SIG-M5 treated with dmso at 0.1 percent for 504 hours (cell line): ENCODE data around the gene FAM227B.
A peak's percentile ranks its signal among the peaks of the same experiment; 100 is the strongest.
"Not testable (repeated sequence)": the region's sequence is repeated elsewhere in the genome, so short reads cannot be mapped to it uniquely, and the experiment has no call there.

ENCODE experiments used
- DNase-seq: peaks from one replicate; lab custom pipeline; 2025; ENCODE audit not compliant: unreplicated experiment; lab: John Stamatoyannopoulos, UW

FAM227B gene

DNA sequence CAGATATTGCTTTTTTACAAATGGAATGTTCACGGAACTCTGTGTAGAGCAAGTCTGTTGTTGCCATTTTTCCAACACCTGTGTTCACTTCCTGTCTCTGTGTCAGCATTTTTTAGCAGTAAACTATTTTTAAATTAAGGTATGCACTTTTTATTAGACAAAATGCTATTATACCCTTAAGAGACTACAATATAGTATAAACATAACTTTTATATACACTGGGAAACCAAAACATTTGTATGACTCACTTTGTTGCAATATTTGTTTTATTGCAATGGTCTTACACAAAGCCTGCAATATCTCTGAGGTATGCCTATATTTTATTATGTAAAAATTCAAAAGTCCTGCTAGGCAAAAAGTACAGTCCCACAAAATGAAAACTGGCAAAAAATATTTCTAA is 237.4 kb downstream of the FAM227B start:
- DNase-seq = no peak

DNA sequence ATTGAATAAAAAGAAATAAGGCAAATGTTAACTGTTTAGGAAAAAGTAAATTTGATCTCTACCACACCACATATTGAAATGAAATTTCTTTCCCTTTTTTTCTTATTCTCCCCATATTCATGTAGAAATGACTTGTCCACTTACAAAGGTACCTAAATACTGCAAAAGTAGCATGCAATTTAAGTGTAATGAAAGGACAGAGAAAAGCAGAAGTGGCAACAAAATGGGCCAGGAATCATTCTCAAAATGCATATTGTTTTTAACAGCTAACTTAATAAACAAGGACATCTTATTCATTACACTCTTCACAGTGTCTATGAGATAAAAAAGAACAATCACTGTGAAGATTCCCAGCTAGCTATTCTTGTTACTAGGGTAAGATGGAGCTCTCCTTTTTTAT is 238.2 kb downstream of the FAM227B start:
- DNase-seq = no peak

DNA sequence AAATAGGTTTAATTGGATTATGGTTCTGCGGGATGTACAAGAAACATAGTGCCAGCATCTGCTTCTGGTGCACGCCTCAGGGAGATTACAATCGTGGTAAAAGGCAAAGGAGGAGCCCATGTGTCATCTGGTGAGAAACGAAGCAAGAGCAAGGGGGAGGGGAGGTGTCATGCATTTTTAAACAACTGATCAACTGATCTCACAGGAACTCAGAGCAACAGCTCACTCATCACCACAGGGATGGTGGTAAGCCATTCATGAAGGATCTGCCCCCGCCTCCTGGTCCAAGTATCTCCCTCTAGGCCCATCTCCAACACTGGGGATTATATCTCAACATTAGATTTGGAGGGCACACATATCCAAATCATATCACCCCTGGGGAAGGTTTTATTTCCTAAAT is 239.7 kb downstream of the FAM227B start:
- no peak for DNase-seq

DNA sequence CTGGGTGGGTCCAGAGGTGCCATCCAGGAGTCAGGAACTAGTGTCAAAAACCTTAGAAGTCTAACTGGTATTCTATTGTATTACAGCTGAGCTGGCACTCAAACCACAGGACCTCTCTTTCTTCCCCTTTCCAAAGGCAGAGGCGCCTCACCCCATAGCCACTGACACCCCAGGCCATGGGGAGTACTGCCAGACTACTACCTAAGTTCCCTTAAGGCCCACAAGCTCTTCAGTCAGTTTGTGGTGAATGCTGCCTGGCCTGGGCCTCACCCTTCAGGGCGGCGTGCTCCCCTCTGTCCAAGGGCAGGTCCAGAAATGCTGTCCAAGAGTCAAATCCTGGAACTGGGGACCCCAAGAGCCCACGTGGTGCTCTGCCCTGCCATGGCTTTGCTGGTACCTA is 240.6 kb downstream of the FAM227B start:
- peak; percentile 49 for DNase-seq

DNA sequence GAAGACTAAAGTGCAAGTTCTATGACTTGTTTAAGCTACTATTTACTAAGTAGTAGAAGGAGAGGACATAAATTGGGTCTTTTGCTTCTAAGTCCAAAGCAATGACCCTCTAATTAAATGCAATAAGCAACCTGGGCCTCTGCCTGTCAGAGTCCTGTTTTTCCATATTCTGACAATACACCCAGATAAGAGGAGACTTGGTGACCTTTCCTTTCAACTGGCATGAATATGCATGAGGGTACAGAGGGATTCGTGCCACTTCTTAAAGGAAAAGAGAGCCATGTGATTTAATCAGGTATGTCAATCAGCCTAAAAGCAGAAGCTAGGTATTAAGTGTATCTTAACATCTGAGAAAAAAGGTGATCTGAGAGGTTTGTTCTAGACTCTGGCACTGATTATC is 248.3 kb downstream of the FAM227B start:
- DNase-seq = no peak

DNA sequence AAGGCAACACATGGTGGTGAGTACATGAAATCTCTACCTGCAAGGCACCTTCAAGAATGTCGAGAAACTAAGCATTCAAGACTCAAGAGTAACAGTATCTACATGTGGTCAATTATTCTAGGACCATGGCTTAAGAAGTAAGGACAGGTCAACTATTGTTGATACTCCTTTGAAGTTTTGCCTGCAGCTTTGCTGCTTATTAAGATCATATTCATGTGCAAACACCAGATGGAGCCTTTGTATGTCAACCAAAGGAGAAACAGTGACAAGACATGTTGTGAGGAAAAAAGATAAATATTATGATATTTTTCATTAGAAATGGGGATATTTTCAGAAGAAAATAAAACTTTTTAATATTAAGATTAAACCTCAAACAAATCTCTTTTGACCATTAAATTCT is 249.8 kb downstream of the FAM227B start:
- DNase-seq = peak; percentile 6

DNA sequence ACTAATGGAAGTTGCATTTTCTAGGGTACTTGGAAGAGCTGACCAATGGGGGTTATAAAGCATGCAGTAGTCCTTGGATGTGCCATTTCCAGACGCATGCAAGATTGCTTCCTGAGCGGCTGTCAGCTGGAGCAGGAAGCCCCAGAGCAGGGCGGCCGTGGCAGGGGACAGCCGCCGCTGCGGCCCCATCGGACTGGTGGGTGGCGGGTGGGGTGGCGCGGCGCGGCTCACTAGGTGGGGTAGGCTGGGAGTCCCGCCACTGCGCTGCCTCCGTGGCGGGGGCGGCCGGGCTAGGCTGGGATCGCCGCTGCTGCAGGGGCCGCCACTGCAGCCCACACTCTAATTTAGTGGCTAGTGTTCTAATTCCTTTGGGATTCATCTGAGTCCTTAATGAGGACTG is 254.1 kb downstream of the FAM227B start:
- no peak for DNase-seq

DNA sequence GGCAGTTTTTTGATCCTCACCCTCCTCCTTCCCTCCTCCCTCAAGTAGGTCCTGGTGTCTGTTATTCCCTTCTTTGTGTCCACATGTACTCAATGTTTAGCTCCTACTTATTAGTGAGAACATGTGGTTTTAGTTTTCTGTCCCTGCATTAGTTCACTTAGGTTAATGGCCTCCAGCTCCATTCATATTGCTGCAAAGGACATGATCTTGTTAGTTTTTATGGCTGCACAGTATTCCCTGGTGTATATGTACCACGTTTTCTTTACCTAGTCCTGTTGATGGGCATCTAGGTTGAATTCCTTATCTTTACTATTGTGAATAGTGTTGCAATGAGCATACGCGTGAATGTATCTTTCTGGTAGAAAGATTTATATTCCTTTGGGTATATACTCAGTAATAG is 259.2 kb downstream of the FAM227B start:
- no peak for DNase-seq

DNA sequence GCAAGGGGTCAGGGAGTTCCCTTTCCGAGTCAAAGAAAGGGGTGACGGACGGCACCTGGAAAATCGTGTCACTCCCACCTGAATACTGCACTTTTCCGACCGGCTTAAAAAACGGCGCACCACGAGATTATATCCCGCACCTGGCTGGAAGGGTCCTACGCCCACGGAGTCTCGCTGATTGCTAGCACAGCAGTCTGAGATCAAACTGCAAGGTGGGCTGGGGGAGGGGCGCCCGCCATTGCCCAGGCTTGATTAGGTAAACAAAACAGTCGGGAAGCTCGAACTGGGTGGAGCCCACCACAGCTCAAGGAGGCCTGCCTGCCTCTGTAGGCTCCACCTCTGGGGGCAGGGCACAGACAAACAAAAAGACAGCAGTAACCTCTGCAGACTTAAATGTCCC is 266.2 kb downstream of the FAM227B start:
- DNase-seq = not testable (repeated sequence)

DNA sequence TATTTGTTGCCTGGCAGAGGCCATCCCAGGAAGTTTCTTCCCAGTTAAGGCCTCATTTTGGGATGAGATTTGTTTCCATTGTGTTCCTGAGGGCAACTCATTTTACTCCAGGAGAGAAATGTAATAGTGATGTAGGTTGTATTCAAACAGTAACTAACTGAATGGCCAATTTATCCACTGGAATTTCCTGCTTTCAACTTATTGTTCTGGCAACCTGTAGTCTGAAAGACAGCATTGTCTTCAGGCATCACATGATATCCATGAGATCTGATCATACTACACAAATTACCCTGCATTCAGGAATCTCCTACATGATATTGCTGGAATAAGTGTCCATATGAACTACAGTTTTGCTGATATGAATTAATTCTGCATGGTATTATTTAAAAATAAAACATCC is 277.1 kb downstream of the FAM227B start:
- DNase-seq = no peak

DNA sequence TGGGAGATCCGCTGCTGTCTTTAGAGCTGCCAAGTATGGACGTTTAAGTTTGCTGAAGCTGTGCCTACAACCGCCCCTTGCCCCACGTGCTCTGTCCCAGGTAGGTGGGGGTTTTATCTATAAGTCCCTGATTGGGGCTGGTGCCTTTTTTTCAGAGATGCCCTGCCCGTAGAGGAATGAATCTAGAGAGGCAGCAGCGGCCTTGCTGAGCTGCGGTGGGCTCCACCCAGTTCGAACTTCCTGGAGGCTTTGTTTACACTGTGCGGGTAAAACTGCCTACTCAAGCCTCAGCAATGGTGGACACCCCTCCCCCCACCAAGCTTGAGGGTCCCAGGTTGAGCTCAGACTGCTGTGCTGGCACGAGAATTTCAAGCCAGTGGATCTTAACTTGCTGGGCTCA is 281.0 kb downstream of the FAM227B start:
- no peak for DNase-seq

DNA sequence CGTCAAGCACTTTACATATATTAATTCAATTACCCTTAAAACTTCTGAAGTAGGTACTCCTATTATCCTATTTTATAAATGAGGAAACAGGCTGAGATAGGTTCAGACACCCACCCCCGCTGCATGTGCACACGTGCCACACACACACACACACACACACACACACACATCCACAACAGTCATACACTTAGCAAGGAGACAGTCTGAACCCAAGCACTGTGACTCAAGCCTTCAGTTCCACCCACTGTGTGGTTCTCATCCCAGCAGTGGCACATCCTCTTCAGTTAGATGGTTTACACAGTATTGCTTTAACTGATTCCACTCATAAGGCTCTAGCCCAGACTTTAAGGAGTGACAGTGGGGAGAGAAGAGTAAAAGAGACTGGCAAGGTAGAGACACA is 288.7 kb downstream of the FAM227B start:
- no peak for DNase-seq

DNA sequence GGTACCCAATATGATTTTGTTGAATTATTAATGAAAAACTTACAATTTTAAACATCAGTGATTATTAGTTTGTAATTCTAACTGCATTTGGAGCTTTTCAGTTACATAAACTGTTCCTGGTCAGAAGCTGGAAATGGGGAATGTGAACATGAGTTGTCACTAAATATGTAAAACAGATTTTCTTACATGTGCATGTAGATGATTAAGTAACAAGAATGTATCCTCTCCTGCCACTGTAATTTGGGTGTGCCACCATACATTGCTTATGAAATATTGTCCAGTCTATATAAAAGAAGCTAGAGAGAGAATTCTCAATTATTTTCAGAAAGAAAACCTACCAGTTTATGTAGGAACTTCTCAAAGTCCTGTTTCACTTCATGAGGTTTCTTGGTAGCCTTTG is 289.2 kb downstream of the FAM227B start:
- DNase-seq = no peak

DNA sequence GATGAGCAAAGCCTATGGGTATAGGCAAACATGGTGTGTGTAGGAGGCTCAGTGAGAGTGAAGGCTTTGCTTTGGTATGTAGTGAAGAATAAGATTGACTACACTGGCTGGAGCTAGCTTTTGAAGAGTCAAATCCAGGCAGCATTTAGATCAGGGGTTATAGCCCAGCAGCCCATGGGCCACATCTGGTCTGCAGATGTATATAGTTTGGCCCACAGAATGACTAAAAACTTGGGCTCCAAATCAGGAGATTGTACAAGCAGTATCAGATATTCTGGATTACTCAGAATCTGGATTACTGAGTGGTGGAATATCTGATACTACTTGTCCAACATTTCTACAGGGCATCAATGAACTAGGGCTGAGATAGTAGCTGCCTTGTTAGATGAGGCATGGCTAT is 290.5 kb downstream of the FAM227B start:
- no peak for DNase-seq

DNA sequence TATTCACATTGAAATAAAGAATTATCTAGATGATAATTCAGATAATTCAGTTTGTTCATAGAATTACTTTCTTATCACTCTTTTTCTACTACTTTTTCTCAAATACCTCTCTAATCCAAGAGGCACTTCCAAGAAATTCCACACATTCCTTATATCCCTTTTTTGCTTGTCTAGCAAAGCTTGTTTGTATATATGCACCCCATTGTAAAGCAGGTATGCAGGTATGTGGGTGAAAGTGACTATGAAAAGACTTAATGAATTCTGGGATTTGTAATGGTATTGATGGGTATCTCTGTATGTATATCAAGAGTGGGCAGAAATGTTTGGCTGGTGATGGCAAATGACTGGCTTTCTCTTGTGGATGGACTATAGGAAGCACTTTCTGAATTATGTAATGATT is 291.7 kb downstream of the FAM227B start:
- DNase-seq = no peak

DNA sequence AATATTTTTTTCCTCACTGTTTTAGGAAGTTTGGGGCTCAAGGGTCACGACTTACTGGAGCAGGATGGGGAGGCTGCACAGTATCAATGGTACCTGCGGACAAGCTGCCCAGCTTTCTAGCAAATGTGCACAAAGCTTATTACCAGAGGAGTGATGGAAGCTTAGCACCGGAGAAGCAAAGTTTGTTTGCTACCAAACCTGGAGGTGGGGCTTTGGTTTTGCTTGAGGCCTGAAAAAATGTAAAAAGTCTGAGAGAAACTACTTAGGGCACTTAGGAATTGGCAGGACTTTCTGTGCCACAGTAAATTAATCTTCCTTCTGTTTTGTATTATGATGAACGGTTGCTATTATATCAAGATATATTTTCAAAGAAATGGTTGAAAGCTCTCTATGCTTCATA is 292.7 kb downstream of the FAM227B start:
- no peak for DNase-seq

DNA sequence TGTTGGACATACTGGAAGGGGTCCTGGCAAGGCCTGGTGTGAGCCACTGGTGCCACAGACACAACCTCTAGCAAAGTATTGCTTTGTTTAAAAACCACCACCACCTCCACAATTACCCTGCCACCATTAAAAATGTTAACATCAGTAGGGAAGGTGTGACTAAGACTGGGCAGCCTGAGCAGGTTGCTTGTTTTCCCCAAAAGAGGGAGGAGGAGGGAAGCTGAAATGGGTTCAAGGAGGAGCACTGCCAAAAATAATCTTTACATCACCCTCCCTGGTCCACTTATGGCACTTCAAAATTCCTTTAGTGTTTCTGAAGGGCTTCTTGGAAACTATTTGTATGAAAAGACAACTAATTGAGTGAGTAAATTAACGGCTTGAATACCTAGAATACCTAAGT is 297.4 kb downstream of the FAM227B start:
- no peak for DNase-seq

DNA sequence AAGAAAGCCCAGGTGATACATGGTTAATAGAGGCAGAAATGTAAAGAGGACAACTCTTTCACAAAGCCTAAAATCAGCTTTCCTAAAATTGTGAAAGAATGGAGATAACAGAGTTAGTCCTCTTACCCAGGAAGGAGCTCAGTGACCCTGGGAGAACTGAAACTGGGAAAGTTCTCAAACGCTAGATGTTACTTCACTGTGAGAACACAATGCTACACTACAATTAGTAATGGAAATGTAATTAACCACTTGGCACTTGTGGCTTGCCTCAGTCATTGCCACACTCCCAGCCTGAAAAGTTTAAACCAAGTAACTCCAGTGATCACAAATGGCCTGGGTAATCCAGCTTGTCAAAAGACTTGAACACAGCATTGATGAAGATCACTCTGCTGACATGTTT is 300.3 kb downstream of the FAM227B start:
- DNase-seq = peak; percentile 49

DNA sequence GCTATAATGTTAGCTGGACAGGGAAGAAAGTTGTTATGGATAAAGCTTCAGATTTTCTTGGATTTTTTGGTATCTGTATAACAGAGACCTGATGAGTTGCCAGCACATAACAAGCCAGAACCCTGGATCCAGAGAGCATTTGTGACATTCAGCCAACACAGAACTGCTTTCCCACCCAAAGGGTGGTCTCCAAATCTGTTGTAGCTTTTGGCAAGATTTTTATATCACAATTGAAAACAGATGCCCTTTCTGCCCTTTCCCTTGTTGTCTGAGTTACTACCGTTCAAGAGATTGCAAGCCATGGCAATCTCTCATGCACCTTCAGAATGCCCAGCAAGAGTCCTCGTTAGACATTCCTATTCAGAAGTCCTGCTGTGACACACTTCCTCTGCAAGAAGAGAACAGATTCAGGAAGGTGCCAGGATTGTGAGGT is 305.2 kb downstream of the FAM227B start:
- no peak for DNase-seq

DNA sequence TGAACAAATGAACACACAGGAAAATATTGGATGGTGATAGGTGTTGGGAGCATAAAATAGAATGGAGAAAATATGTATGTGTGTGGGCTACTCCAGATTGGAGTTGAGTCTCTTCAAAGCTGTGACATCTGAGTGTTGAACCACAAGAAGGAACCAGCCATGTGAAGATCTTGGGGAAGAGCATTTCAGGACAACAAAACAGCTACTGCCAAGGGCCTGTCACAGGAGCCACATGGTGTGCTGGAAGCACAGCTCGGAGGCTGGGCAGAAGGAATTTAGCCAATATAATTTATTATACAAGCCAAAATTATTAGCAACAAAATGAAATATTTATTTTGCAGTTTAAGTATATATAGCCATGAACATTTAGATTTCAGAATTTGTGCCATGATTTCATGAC is 305.9 kb downstream of the FAM227B start:
- no peak for DNase-seq

DNA sequence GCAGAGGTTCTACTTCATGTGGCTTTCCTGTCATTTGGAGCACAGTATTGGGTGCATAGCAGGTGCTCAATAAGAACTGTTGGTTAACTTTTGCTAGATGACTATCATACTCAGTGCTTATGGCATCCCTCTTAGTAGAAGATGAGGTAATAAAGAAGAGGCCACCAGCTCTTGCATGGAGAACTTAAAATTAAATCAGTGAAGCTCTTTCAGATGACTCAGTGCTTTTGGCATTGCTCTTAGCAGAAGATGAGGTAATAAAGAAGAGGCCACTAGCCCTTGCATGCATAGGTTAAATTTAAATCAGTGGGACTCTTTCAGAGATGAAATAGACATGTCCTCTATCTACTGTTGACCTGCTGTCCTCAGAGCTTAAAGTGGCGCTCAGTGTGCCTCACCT is 307.0 kb downstream of the FAM227B start:
- no peak for DNase-seq

DNA sequence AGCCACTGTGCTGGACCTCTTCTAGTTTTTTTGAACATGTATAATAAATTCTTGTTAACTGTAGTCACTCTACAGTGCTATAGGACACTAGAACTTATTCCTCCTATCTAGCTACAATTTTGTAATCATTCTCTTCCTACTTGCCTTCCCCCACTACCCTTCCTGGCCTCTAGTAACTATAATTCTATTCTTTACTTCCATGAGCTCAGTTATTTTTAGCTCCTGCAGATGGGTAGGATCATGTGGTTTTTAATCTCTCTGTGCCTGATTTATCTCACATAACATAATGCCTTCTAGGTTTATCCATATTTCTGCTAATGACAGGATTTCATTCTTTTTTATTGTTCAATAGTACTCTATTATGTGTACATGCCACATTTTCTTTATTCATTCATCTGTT is 310.7 kb downstream of the FAM227B start:
- no peak for DNase-seq

DNA sequence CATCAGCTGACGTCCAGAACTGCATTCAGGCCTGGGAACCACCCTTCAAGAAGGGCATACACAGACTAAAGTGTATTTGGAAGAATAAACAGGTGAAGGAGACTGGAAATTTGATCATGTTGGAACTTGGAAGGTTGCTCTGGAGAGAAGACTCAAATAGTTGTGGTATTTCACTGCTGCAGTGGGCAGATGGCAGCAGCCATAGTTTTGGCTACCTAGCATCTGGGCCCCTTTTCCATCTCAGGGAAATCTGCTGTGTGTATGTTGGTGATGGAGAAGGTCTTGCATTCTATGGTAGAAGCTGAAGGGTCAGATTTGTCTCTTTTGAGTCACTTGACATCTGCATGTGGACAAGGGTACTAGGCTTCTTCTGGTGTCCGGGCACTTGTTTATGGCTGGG is 311.9 kb downstream of the FAM227B start:
- DNase-seq = no peak

DNA sequence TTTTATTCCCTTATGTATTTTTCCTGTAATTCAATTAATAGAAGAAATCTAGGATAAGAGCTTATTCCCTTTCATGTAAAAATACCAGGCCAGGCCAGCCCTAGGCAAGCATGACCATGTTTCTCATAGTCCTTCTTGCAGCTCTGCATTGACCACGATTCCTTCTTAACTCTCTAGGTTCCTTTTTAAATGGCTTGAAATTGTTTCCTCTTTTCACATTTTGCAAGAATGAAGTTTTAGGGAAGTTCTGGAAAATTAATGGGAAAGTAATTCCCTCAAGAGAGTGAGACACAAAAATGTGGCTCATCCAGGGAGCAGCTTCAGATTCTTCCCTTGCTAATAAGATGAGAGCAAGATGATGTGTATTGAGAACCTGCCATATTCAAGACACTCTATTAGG is 314.1 kb downstream of the FAM227B start:
- no peak for DNase-seq
